ENCODE data around the gene EAF1. TPM values are rescaled to one million over a fixed set of nuclear protein-coding genes. Genes with fewer than 3 reads are reported as not detected.

Gene EAF1
- total and polyA plus RNA-seq, 2 of the 8 experiments (the other 6 are each of a cell fraction or from before 2014, with no cell fraction given): 13.9 to 26.8 TPM

DNA sequence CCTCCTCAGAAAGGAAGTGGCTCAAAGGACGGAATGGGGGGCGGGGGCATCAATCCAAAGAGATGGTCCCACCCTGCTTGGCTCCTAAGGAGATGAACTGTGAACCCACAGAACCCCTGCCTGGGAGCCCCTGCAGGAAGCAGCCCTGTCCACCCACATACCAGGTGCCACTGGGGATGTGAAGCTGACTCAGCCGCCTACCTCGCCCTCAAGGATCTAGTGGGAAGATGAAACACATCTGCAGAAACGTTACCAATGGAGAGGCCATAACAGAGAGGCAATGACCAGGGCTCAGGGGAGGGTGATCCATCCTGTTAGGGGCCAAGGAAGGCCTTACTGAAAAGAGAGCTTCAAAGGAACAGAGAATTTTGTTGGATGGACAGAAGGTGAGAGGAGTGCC, 35.1 kb downstream of the EAF1 start:
- Histone ChIP-seq H3K23me2 (ENCODE audit: low read depth, low read length) (no peaks in the 10 kb centered on the region), H3K18ac (ENCODE audit: extremely low read depth, low read length) (no peak overlapping the region), H3K23ac (ENCODE audit: insufficient read length) (no peak overlapping the region), H2BK20ac (ENCODE audit: low read length) (no peak overlapping the region), H4K20me1 (replicated peaks in 1 of 2; ENCODE audit: control insufficient read depth in 1 of 2, insufficient read depth in 2 of 2, low read length in 2 of 2) (no peaks in the 10 kb centered on the region), H2BK5ac (ENCODE audit: low read depth, low read length) (no peak overlapping the region), H3K36me3 (ENCODE audit: control insufficient read depth in 2 of 4, insufficient read depth in 4 of 4, low read length in 3 of 4) (no peaks in the 10 kb centered on the region), H4K8ac (ENCODE audit: extremely low read depth, insufficient read depth, low read length) (no peak overlapping the region), H3K9me3 (ENCODE audit: insufficient read depth in 2 of 2, low read depth in 1 of 2, low read length in 1 of 2) (no peaks in the 10 kb centered on the region), H3K27ac (ENCODE audit: low read depth, low read length) (no peak overlapping the region), H3K79me1 (ENCODE audit: low read depth, low read length) (no peaks in the 10 kb centered on the region), H3K4me3 (ENCODE audit: extremely low read depth in 1 of 4, insufficient read depth in 2 of 4, low read depth in 3 of 4, low read length in 4 of 4) (no peak overlapping the region), H3K4ac (replicated peaks; ENCODE audit: insufficient read length, low read depth, low read length) (no peak overlapping the region), H3K56ac (replicated peaks; ENCODE audit: insufficient read length, low read depth, low read length) (no peak overlapping the region), H3K14ac (ENCODE audit: insufficient read length) (no peak overlapping the region), H3K4me1 (replicated peaks in 1 of 4; ENCODE audit: control insufficient read depth in 3 of 4, insufficient read depth in 4 of 4, low read length in 3 of 4) (no peaks in the 10 kb centered on the region), H2BK15ac (ENCODE audit: low read length) (no peak overlapping the region), H2BK12ac (ENCODE audit: low read depth, low read length) (no peak overlapping the region), H3K9ac (replicated peaks in 1 of 4; ENCODE audit: extremely low read depth in 1 of 4, low read depth in 3 of 4, low read length in 3 of 4) (no peak overlapping the region), H2AFZ (ENCODE audit: low read length) (no peak overlapping the region), H3K79me2 (ENCODE audit: control insufficient read depth in 1 of 2, insufficient read depth in 2 of 2, low read length in 2 of 2) (no peaks in the 10 kb centered on the region), H3K4me2 (ENCODE audit: insufficient read depth in 1 of 2, low read depth in 2 of 2, low read length in 2 of 2) (no peak overlapping the region), H2BK120ac (replicated peaks; ENCODE audit: low read depth, low read length) (no peak overlapping the region), H2AK5ac (ENCODE audit: low read depth, low read length) (no peak overlapping the region), H4K91ac (replicated peaks; ENCODE audit: insufficient read length, low read length) (no peak overlapping the region), H4K5ac (ENCODE audit: insufficient read length, low read depth, low read length) (no peak overlapping the region), H3K27me3 (replicated peaks in 1 of 4; ENCODE audit: control insufficient read depth in 3 of 4, extremely low read depth in 1 of 4, insufficient read depth in 3 of 4, low read length in 3 of 4) (no peaks in the 10 kb centered on the region)
- DNase-seq (ENCODE audit: low read depth in 1 of 2, low spot score in 2 of 2): no peak
- CTCF ChIA-PET (ENCODE audit: partially characterized antibody): interaction anchor here (1.0 kb wide), 2 partner anchors 9 to 28 kb away, joined by 4 read pairs; no protein-coding TSS in a partner anchor
- POLR2A ChIA-PET (ENCODE audit: partially characterized antibody): no interaction called here
- no peak for FAIRE-seq
- WGBS, 2 experiments (ENCODE audit: extremely low coverage in 1 of 2, insufficient coverage in 1 of 2, insufficient read length in 1 of 2, insufficient replicate concordance in 2 of 2, low coverage in 1 of 2, low lambda C conversion rate in 2 of 2, missing lambda C conversion rate in 1 of 2): 92% methylated on average over 5 of the region's 5 CpGs; no CpG with 5 or more reads in 1 of the 2 experiments
- TF ChIP-seq TAF7 (optimal IDR thresholded peaks at IDR 0.05; ENCODE audit: borderline replicate concordance, low read depth, low read length): no peak
- no peak for TF ChIP-seq YY1 (IDR thresholded peaks at IDR 0.05; ENCODE audit: low read depth, low read length)
- no peak for TF ChIP-seq POLR2A (IDR thresholded peaks at IDR 0.05; ENCODE audit: control extremely low read depth in 1 of 2, low read depth in 2 of 2, low read length in 2 of 2)
- TF ChIP-seq SUZ12 (IDR thresholded peaks at IDR 0.05; ENCODE audit: low read length): no peak
- no peak for TF ChIP-seq KDM1A (IDR thresholded peaks at IDR 0.05; ENCODE audit: borderline replicate concordance, low read length)
- no peak for TF ChIP-seq HDAC2 (IDR thresholded peaks at IDR 0.05; ENCODE audit: borderline replicate concordance in 1 of 2, low read depth in 2 of 2, low read length in 2 of 2)
- TF ChIP-seq CTBP2 (IDR thresholded peaks at IDR 0.05; ENCODE audit: borderline replicate concordance, insufficient read depth, insufficient read length, low read length): no peak
- no peak for TF ChIP-seq BRCA1 (IDR thresholded peaks at IDR 0.05; ENCODE audit: low read depth, low read length)
- TF ChIP-seq EGR1 (IDR thresholded peaks at IDR 0.05; ENCODE audit: borderline replicate concordance, low read depth, low read length): no peak
- no peak for TF ChIP-seq RFX5 (IDR thresholded peaks at IDR 0.05; ENCODE audit: borderline replicate concordance, low read depth, low read length)
- no peak for TF ChIP-seq JUN (IDR thresholded peaks at IDR 0.05; ENCODE audit: low read depth, low read length)
- TF ChIP-seq RAD21 (IDR thresholded peaks at IDR 0.05 in 1 of 2, conservative IDR thresholded peaks at IDR 0.05 in 1 of 2; ENCODE audit: low read depth in 2 of 2, low read length in 2 of 2): no peak
- TF ChIP-seq, protein P1, sequence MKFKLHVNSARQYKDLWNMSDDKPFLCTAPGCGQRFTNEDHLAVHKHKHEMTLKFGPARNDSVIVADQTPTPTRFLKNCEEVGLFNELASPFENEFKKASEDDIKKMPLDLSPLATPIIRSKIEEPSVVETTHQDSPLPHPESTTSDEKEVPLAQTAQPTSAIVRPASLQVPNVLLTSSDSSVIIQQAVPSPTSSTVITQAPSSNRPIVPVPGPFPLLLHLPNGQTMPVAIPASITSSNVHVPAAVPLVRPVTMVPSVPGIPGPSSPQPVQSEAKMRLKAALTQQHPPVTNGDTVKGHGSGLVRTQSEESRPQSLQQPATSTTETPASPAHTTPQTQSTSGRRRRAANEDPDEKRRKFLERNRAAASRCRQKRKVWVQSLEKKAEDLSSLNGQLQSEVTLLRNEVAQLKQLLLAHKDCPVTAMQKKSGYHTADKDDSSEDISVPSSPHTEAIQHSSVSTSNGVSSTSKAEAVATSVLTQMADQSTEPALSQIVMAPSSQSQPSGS (IDR thresholded peaks at IDR 0.05; ENCODE audit: low read length): no peak

All from H1 (cell line).